IMR-90 (cell line): ENCODE data around the gene PIAS1. TPM values are rescaled to one million over a fixed set of nuclear protein-coding genes. Genes with fewer than 3 reads are reported as not detected.

Experiments
- ATAC-seq: fragments of 200-7000 bp; cut with Tn5 transposase; 2 replicates; pipeline ENCODE4 v1.9.1; 2020; ENCODE audit warnings: low read depth, mild to moderate bottlenecking, moderate library complexity
- BruUV-seq: library from RNA; stranded (reverse); fragments of 400-500 nt; replicated peaks from 2 replicates; lab custom pipeline; 2021; lab: Mats Ljungman, UMichigan
- CTCF ChIA-PET: fragments of 300-600 bp; formaldehyde crosslinking; extraction: SDS; loops from one replicate; lab custom pipeline; 2021; ENCODE audit warnings: antibody characterized with exemption; lab: Yijun Ruan, JAX
- POLR2A ChIA-PET: fragments of 300-600 bp; sonication (Branson Sonifier 250); formaldehyde crosslinking; loops from one replicate; lab custom pipeline; 2022; ENCODE audit warnings: antibody characterized with exemption; ENCODE audit not compliant: unreplicated experiment; lab: Charles Lee
- DNase-seq: peaks from one replicate; pipeline ENCODE4 v3.0.0; 2013
- H2AFZ ChIP-seq: replicated peaks from 2 replicates; pipeline ENCODE3; 2013; ENCODE audit warnings: low read length, mild to moderate bottlenecking; ENCODE audit not compliant: poor library complexity
- H2AK5ac ChIP-seq: 2 replicates; pipeline ENCODE4 v1.6.1; 2013; ENCODE audit warnings: low read depth, low read length, inconsistent platforms
- H2AK9ac ChIP-seq: replicated peaks from 2 replicates; pipeline ENCODE3; 2013; ENCODE audit warnings: mild to moderate bottlenecking, low read depth, low read length, moderate library complexity; ENCODE audit not compliant: poor library complexity
- H2BK120ac ChIP-seq: 2 replicates; pipeline ENCODE4 v1.6.1; 2013; ENCODE audit warnings: low read depth, low read length, inconsistent platforms
- H2BK15ac ChIP-seq: 3 replicates; pipeline ENCODE4 v1.6.1; 2013; ENCODE audit warnings: low read depth, low read length, inconsistent platforms
- H2BK20ac ChIP-seq: 2 replicates; pipeline ENCODE4 v1.6.1; 2013; ENCODE audit warnings: low read depth, mild to moderate bottlenecking, inconsistent platforms, low read length, moderate library complexity
- H2BK5ac ChIP-seq: 2 replicates; pipeline ENCODE4 v1.6.1; 2013; ENCODE audit warnings: mild to moderate bottlenecking, low read depth, low read length, inconsistent platforms; ENCODE audit not compliant: poor library complexity, severe bottlenecking
- H3K14ac ChIP-seq: replicated peaks from 2 replicates; pipeline ENCODE4 v1.6.1; 2013; ENCODE audit warnings: low read depth, low read length, inconsistent platforms
- H3K18ac ChIP-seq: 2 replicates; pipeline ENCODE4 v1.6.1; 2013; ENCODE audit warnings: low read depth, low read length, control low read depth
- H3K23ac ChIP-seq: 2 replicates; pipeline ENCODE4 v1.6.1; 2013; ENCODE audit warnings: low read depth, low read length, inconsistent platforms
- H3K27ac ChIP-seq: 2 replicates; pipeline ENCODE4 v1.5.1; 2013; ENCODE audit warnings: mild to moderate bottlenecking, control low read depth, low read length; ENCODE audit not compliant: insufficient read depth
- H3K27me3 ChIP-seq: 2 replicates; pipeline ENCODE4 v1.6.1; 2013; ENCODE audit warnings: low read length; ENCODE audit not compliant: control insufficient read depth, insufficient read depth
- H3K36me3 ChIP-seq: 2 replicates; pipeline ENCODE4 v1.6.1; 2013; ENCODE audit warnings: low read length, mixed read lengths; ENCODE audit not compliant: control insufficient read depth, insufficient read depth
- H3K4ac ChIP-seq: 2 replicates; pipeline ENCODE4 v1.6.1; 2013; ENCODE audit warnings: low read depth, low read length, inconsistent platforms
- H3K4me1 ChIP-seq: 2 replicates; pipeline ENCODE4 v1.6.1; 2013; ENCODE audit warnings: low read length, mixed read lengths; ENCODE audit not compliant: control insufficient read depth, insufficient read depth
- H3K4me2 ChIP-seq: 2 replicates; pipeline ENCODE4 v1.6.1; 2013; ENCODE audit warnings: low read depth, mild to moderate bottlenecking, control low read depth, low read length, moderate library complexity
- H3K4me3 ChIP-seq: 2 replicates; pipeline ENCODE4 v1.5.1; 2013; ENCODE audit warnings: low read depth, mild to moderate bottlenecking, control low read depth, low read length, moderate library complexity; ENCODE audit not compliant: insufficient read depth
- H3K56ac ChIP-seq: 2 replicates; pipeline ENCODE4 v1.6.1; 2013; ENCODE audit warnings: low read length, inconsistent platforms; ENCODE audit not compliant: insufficient read depth; ENCODE audit errors: extremely low read depth
- H3K79me1 ChIP-seq, 2 experiments: 2 replicates each; pipeline ENCODE4 v1.6.1; 2013; ENCODE audit warnings: low read length in 2 of 2, inconsistent platforms in 1 of 2, low read depth in 1 of 2
- H3K9ac ChIP-seq: 2 replicates; pipeline ENCODE4 v1.6.1; 2013; ENCODE audit warnings: low read depth, low read length, control low read depth
- H3K9me1 ChIP-seq: 2 replicates; pipeline ENCODE4 v1.6.1; 2013; ENCODE audit warnings: low read length, inconsistent platforms; ENCODE audit not compliant: insufficient read depth
- H3K9me3 ChIP-seq: 2 replicates; pipeline ENCODE4 v1.6.1; 2013; ENCODE audit warnings: low read length; ENCODE audit not compliant: control insufficient read depth, insufficient read depth
- H4K20me1 ChIP-seq: 2 replicates; pipeline ENCODE4 v1.6.1; 2013; ENCODE audit warnings: low read length, inconsistent platforms; ENCODE audit not compliant: insufficient read depth
- H4K5ac ChIP-seq: 2 replicates; pipeline ENCODE4 v1.6.1; 2013; ENCODE audit warnings: mild to moderate bottlenecking, low read depth, low read length, control low read depth
- H4K8ac ChIP-seq, 2 experiments: 2 replicates each; pipeline ENCODE4 v1.6.1; 2013; ENCODE audit warnings: low read depth in 2 of 2, low read length in 2 of 2, control low read depth in 1 of 2, inconsistent platforms in 1 of 2
- H4K91ac ChIP-seq: 2 replicates; pipeline ENCODE4 v1.6.1; 2013; ENCODE audit warnings: low read depth, low read length, inconsistent platforms; ENCODE audit not compliant: insufficient read depth
- BHLHE40 ChIP-seq: fragments of 150-350 bp; IDR thresholded peaks from 2 replicates; pipeline ENCODE4 v1.6.1; 2016; ENCODE audit warnings: mild to moderate bottlenecking, low read depth, low read length
- CHD1 ChIP-seq: IDR thresholded peaks from 2 replicates; pipeline ENCODE4 v1.6.1; 2012; ENCODE audit warnings: low read depth, low read length, improper control_type of control experiment
- ELK1 ChIP-seq: fragments of 150-350 bp; IDR thresholded peaks from 2 replicates; pipeline ENCODE4 v1.6.1; 2016; ENCODE audit warnings: low read depth, mild to moderate bottlenecking, low read length, moderate library complexity, borderline replicate concordance
- MAFK ChIP-seq: IDR thresholded peaks from 2 replicates; pipeline ENCODE4 v1.6.1; 2012; ENCODE audit warnings: low read depth, low read length, improper control_type of control experiment
- MAZ ChIP-seq: IDR thresholded peaks from 2 replicates; pipeline ENCODE4 v1.6.1; 2012; ENCODE audit warnings: low read depth, mild to moderate bottlenecking, low read length, improper control_type of control experiment, moderate library complexity, borderline replicate concordance
- POLR2A ChIP-seq: IDR thresholded peaks from 2 replicates; pipeline ENCODE4 v1.6.1; 2012; ENCODE audit warnings: mild to moderate bottlenecking, low read depth, low read length
- RAD21 ChIP-seq: IDR thresholded peaks from 2 replicates; pipeline ENCODE4 v1.6.1; 2012; ENCODE audit warnings: low read length, improper control_type of control experiment
- USF2 ChIP-seq: fragments of 150-350 bp; IDR thresholded peaks from 2 replicates; pipeline ENCODE4 v1.6.1; 2017; ENCODE audit warnings: mild to moderate bottlenecking, antibody characterized with exemption, low read length, low read depth
- dilution Hi-C: fragments of 300-500 bp; cut with HindIII; formaldehyde crosslinking; loops from one replicate; pipeline ENCODE4 v1.14.3; 2018; ENCODE audit warnings: low sequenced_read_pairs; ENCODE audit not compliant: unreplicated experiment
- in situ Hi-C: fragments of 300-500 bp; cut with MboI; formaldehyde crosslinking; loops from 3 replicates; pipeline ENCODE4 v1.14.3; 2019; ENCODE audit warnings: low sequenced_read_pairs, inconsistent platforms, mixed read lengths
- intact Hi-C: fragments of 100-400 bp; cut with micrococcal nuclease; formaldehyde crosslinking; loops from 2 replicates; pipeline ENCODE4 v1.10.0; 2022
- polyA plus RNA-seq, 3 experiments: library from polyadenylated mRNA; depleted of rRNA; stranded (reverse); fragments of >200 nt; gene quantifications; 2 replicates each; pipeline ENCODE4 v1.2.3, GENCODE V29; 2012; ENCODE audit warnings: low replicate concordance in 1 of 3
- total RNA-seq: library from RNA; depleted of rRNA; stranded (reverse); fragments of >200 nt; gene quantifications from 2 replicates; pipeline ENCODE4 v1.2.3, GENCODE V29; 2012

PIAS1 gene
- total and polyA plus RNA-seq, 2 of the 4 experiments (the other 2 are of a cell fraction), result 20.0 to 63.6 TPM

- H3K9me1 ChIP-seq, result no peaks in the 10 kb centered on the region
- DNase-seq (no peak), ATAC-seq (no peak)
- no peak overlapping the region for H3K27ac ChIP-seq
- ChIA-PET POLR2A (no interaction called here), CTCF (no interaction called here)
- H3K23ac ChIP-seq, result no peak overlapping the region
- H4K20me1 ChIP-seq, result no peaks in the 10 kb centered on the region
- H2BK20ac ChIP-seq, result no peak overlapping the region
- BruUV-seq, result no TSS peak
- intact Hi-C loops, result no loop called here
- H3K4me2 ChIP-seq, result no peak overlapping the region
- in situ Hi-C loops, result no loop called here
- no peak overlapping the region for H4K91ac ChIP-seq
- H3K27me3 ChIP-seq, result no peaks in the 10 kb centered on the region
- H3K9me3 ChIP-seq, result no peaks in the 10 kb centered on the region; the same call in 1 of the 2 replicates
- H3K4me1 ChIP-seq, result no peaks in the 10 kb centered on the region; the same call in 1 of the 2 replicates
- H2AK9ac ChIP-seq, result no peak overlapping the region
- H4K8ac ChIP-seq, result no peak overlapping the region
- dilution Hi-C loops, result no loop called here
- H3K56ac ChIP-seq, result no peak overlapping the region
- H2BK5ac ChIP-seq, result no peak overlapping the region
- H3K18ac ChIP-seq, result no peak overlapping the region
- H3K79me1 ChIP-seq, result no peaks in the 10 kb centered on the region
- H4K5ac ChIP-seq, result no peak overlapping the region
- no peak overlapping the region for H2AK5ac ChIP-seq
- no peak overlapping the region for H2BK15ac ChIP-seq
- no peaks in the 10 kb centered on the region for H3K36me3 ChIP-seq
- H3K14ac ChIP-seq, result no peak overlapping the region
- H2AFZ ChIP-seq, result no peak overlapping the region
- no peak overlapping the region for H3K4ac ChIP-seq
- no peak overlapping the region for H3K9ac ChIP-seq
- H2BK120ac ChIP-seq, result no peak overlapping the region
- TF ChIP-seq BHLHE40, result no peak
- no peak for TF ChIP-seq POLR2A
- no peak for TF ChIP-seq RAD21
- no peak for TF ChIP-seq MAZ
- no peak for TF ChIP-seq USF2
- TF ChIP-seq MAFK, result no peak
- no peak for TF ChIP-seq ELK1
- TF ChIP-seq CHD1, result no peak
- no peak overlapping the region for H3K4me3 ChIP-seq
These were observed 184.9 kb downstream of the PIAS1 start for GRCh38 chr15:68239025-68239424.
